NCI-H2227 (cell line): ENCODE measurements around the gene SLC9B2.

Experiments
- DNase-seq: peaks from one replicate; lab custom pipeline; 2025; ENCODE audit not compliant: unreplicated experiment; lab: John Stamatoyannopoulos, UW

Gene SLC9B2

GRCh38 chr4:103076747-103077347 is at the start of gene SLC9B2:
SLC9B2 (minus strand) TSS chr4:103076761; CDS start chr4:103067550, 9,211 bp downstream.
- DNase-seq, result peak; percentile 34

DNA sequence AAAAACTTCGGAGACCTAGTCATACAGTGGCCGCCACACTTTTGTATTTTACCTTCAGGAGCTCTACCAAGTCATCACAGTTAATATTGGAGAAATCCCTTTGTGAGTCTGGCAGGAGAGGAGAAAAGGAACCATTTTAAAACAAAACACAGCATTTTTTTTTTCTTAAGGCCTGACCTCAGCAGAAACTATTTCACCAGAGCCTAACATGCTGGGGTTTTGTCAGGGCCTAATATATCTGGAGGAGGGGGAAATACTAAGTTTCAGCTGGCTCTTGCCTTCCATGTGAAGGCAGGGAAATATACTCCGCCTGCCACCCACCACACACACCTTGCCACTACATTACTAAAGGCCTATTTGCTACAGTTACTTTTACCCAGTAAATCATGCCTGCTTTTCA is 49.6 kb upstream of the SLC9B2 start:
- no peak for DNase-seq

DNA sequence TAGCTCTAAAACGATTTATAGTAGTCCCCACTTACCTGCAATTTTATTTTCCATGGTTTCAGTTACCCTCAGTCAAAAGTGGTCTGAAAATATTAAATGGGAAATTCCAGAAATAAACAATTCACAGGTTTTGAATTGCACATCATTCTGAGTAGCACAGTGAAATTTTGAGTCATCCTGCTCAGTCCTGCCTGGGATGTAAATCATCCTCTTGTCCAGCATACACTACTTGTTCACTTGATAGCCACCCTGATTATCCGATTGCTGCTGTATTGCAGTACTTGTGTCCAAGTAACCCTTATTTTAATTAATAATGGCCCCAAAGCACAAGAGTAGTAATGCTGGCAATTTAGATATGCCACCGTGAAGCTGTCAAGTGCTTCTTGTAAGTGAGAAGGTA is 46.6 kb upstream of the SLC9B2 start:
- DNase-seq, result no peak

- no peak for DNase-seq
Observed at GRCh38 chr4:103118166-103118565, 41.6 kb upstream of the SLC9B2 start.

GRCh38 chr4:103111598-103111997 is 35.0 kb upstream of the SLC9B2 start:
- no peak for DNase-seq

DNA sequence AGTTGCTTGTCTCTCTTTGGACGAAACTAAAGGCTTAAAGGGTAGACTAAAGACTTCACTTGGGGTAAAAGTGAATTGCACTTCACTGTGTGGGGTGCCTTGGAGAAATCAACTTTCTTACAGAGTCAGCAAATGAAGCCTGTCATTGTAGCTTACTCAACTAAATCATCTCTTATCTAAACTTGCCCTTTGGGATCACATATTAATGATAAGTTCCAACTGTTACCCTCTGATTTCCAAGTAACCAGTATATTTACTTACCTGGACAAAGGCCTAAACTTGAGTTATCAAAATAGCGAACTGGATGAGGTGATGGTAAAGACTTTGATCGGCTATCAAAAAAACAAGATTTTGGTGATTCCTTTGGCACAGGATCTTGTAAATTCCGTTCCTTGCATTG is 32.0 kb upstream of the SLC9B2 start:
- DNase-seq, result no peak

DNA sequence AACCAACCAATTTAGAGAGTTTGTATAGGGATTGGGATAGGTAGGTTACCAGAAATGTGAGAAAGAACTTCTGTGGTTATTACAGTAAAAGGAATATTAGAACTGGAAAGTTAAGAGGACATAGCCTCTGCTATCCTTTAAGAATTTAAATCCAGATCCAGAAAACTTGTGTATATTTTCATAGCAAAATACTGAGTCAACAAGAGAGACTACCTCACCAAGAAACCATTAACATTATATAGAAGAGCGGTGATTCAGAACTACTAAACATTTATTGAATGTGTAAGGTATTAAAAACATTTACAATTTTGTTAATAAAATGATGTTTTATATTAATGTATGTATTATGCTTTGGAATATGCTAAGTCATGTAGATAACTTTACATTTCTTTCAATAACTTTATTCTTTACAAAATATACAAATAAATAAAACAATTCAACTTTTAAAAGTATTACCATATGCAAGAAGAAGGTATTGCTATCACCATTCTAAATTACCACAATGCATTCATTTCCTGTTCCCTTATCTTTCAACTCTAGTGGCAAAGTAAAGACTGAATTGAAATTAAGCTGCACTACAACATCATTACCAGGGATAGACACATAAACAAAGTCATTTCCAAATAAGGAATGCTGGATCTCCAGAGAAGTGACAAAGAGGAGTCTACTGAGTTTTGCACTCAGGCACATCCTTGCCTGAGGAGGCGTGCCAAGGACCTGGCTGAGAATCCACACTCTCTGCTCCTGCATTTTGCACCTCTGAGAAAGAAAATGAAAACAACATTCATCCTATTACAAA is 29.2 kb upstream of the SLC9B2 start:
- DNase-seq, result no peak

DNA sequence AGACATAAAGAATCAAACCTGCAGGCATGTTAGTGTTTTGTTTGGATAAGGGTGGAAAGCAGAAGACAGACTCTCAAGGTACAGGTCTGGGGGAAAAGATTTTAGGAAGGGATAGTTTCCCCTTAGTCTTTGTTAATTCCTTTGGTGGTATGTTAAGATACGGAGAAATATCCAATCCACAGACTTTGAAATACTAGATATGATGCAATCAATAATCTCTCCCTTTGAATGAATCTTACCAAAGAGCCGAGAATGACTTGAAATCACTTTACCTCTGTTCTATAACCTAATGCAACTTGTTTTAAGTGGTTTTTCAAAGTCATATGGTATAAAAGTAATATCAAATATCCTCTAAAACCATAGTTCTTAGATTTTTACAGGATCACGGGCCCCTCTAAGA is 28.3 kb upstream of the SLC9B2 start:
- DNase-seq, result no peak

DNA sequence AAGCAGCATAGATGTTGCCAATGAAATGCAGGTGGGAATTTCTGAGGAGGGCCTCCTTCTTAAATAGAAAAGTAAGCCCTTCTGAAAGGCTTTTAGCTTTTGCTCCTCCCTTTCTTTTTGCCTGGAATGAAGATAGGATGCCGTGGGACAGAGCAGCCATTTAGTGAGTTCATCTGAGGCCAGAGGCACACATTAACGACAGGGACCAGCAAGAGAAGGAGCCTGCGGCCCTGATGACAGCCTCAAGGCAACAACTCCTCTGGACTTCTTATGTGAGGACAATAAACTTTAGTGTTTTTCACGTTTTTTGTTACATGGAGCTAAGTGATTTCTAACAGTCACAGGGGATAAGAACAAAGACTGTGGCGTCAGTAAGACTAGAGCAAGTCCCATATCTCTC is 24.1 kb upstream of the SLC9B2 start:
- peak; percentile 15 for DNase-seq

DNA sequence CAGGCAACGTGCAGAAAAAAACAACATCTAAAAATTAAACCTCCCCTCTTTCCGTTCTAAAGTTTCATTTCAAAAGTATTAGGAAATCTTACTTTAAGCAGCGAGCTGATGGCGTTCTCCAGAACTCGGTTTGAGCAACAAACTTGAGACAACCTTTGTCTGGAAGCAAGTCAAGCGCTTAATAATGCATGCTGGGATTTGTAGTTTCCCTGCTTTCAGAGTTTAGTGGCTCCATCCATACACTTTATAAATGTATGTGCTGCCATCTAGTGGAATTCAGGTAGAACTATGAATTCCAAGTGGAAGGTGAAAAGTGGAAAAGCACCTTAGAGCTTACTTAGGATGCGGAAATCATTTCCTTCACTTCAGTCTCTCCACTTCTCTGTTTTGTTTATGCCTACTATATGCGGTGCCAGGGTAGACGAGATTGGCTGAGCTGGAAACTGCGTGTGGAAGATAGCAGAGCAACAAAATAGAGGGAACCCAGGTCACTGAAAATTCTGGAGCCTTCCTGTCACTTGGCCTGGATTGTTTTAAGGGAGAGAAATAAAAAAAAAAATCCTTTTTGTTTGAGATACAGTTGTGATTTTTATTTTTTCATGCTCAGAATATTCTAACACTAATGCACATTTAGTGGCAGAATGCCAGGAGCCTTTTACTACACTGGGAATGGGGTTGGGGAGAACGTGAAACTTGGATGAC is 23.3 kb upstream of the SLC9B2 start, which contains the start of gene BDH2:
BDH2 (minus strand) TSS at position 144 of the 702 bp plus-strand sequence. CDS start 3,580 bp downstream, outside the sequence.
- peak; percentile 84 for DNase-seq

DNA sequence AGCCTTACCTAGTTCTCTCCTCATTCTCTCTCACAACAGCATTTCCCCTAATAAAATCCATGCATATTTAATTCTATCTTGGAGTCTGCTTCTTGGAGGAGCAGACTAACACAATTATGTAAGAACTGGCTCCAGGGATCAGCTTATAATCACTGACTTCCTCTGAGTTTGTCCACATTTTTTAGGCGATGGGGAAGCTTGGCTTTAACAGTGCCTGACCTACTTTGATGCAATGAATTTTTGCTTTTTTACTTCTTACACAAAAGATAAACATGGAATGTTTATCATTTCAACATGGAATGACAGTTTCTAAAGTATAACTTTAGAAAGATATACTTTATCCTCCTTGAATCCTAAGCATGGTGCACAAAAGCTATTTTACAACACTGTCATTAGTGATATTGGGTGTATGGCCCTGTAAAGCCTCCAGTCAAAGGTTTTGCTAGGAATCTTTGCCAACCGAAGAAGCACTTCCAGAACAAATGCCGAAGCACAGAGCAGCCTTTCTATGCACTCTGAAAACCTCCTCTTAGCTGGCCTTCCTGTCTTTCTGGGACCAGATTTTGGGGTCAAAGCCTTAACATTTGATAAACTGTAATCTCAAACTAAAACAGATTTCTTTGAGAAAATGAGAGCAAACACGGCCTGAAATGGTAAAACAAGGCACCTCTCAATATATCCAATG is 22.3 kb upstream of the SLC9B2 start:
- DNase-seq, result no peak

DNA sequence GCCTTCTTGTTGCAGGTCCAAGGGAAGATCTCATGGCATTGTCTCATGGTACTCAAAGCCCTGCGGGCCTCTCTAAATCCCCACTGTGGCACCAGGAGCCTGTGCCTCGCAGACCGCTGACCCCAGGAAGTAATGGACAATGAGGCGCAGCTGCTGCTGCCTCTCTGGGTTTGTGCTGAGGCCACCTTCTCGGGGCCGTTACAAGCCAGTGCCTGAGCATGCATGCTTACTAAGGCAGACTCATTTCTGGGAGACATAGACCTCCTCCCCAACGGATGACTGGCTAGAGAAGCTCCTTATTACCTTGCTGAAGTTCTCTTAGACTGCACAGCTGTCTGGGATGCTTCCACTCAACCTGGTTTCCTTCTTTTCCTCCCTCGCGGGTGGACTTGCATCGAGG is 21.8 kb upstream of the SLC9B2 start:
- no peak for DNase-seq

DNA sequence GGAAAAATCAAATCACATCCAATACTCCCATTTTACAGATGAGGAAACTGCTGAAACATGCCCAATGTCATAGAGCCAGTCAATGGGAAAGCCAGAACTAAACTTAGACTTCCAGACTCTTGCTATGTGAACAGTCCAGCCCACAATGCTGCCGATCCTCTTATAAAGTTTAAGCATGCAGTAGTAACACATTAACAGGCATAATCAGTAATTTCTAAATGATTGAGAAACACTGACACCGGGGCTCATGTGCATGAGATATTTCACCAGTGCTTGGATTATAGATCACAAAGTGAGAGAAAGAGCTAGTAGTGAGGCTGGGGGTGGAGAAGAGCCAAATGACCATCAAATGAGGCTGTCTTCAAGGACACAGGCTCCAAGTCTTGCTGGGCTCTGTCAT is 20.6 kb upstream of the SLC9B2 start:
- DNase-seq, result no peak

GRCh38 chr4:103095080-103095479 is 18.5 kb upstream of the SLC9B2 start:
- DNase-seq, result no peak

DNA sequence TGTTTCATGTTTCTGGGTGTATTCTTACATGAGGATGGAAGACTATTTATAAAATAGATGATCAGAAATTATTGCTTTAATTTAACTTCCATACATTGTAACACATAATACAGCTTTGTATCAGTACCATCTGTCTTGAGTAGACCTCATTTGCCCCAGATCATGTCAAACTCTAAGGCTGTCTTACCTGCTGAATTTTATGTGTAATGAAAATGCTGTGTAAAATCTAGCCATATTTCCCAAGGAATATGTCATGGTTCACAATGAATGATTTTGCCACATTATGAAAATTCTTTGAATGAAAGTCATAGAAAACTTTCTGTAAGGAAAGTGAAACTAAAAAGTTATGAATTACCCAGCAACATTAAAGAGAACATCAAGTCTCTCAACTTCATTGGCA is 15.7 kb upstream of the SLC9B2 start:
- DNase-seq, result no peak

GRCh38 chr4:103091601-103092223 is 15.2 kb upstream of the SLC9B2 start:
- DNase-seq, result peak; percentile 54

GRCh38 chr4:103089481-103089880 is 12.9 kb upstream of the SLC9B2 start:
- no peak for DNase-seq

- DNase-seq, result no peak
Observed at GRCh38 chr4:103086551-103086950, 10.0 kb upstream of the SLC9B2 start.

DNA sequence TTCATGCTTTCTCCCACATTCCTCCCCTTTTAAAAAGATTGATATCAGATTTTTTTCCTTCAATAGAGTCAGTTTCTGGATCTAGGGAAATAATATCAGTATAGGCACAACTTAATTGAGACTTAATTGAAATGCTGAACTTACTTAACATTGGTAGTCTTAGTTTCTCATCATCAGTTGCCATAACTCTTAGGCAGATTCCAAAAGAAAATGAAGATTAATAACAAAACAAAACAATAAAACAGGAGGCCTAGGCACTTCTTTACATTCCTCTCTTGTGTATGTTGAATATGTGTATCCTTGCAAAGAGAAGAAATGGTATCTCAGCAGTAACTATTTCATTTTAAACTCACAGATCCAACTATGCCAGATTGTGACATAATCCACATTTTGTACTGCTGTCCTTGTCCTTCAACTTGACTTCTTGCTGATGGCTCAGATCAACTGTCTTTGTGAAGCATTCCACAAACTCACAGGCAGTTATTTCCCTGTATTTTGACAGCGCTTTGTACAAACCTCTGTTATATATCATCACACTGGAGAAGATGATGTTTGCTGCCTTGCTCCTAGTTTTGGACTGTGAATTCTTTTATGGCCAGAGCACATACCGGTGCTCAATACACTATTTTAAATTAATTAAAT is 9.1 kb upstream of the SLC9B2 start:
- no peak for DNase-seq

GRCh38 chr4:103079621-103080020 is 3.1 kb upstream of the SLC9B2 start:
- no peak for DNase-seq
